Fibroblast of lung (primary cell): ENCODE results near the gene UGT1A1. TPM values are rescaled to one million over a fixed set of nuclear protein-coding genes. Genes with fewer than 3 reads are reported as not detected.

Experiments
- DNase-seq, 2 donors: peaks; one replicate each; pipeline versions ENCODE4 v3.0.0 to v3.0.0-alpha.2; 2010; ENCODE audit warnings: low read depth in 2 of 2
- H2AFZ ChIP-seq: 2 replicates; pipeline ENCODE4 v1.5.1; 2012; ENCODE audit warnings: low read length, control low read depth, inconsistent platforms
- H3K27ac ChIP-seq: 2 replicates; pipeline ENCODE4 v1.5.1; 2011; ENCODE audit warnings: low read length, control low read depth; ENCODE audit not compliant: insufficient read depth
- H3K27me3 ChIP-seq: 2 replicates; pipeline ENCODE4 v1.5.1; 2011; ENCODE audit warnings: mild to moderate bottlenecking, low read length; ENCODE audit not compliant: control insufficient read depth, insufficient read depth
- H3K36me3 ChIP-seq: 2 replicates; pipeline ENCODE4 v1.5.1; 2011; ENCODE audit warnings: low read length; ENCODE audit not compliant: control insufficient read depth, insufficient read depth
- H3K4me1 ChIP-seq: 2 replicates; pipeline ENCODE4 v1.5.1; 2011; ENCODE audit warnings: low read length; ENCODE audit not compliant: control insufficient read depth, insufficient read depth; ENCODE audit errors: extremely low read depth
- H3K4me2 ChIP-seq: 2 replicates; pipeline ENCODE4 v1.5.1; 2011; ENCODE audit warnings: low read length, control low read depth; ENCODE audit not compliant: insufficient read depth; ENCODE audit errors: extremely low read depth
- H3K4me3 ChIP-seq, 4 experiments: fragments of 200-600 bp in 1 of 4; sonication (generic) in 1 of 4; replicated peaks in 1 of 4; 2 replicates each; pipeline ENCODE4 v1.5.1; 2011 to 2016; ENCODE audit warnings: low read length in 4 of 4, low read depth in 3 of 4, mild to moderate bottlenecking in 3 of 4, control low read depth in 2 of 4, inconsistent platforms in 1 of 4, mixed read lengths in 1 of 4; ENCODE audit not compliant: insufficient read depth in 1 of 4; ENCODE audit errors: control extremely low read depth in 1 of 4
- H3K79me2 ChIP-seq: 2 replicates; pipeline ENCODE4 v1.5.1; 2012; ENCODE audit warnings: mild to moderate bottlenecking, low read length, inconsistent platforms; ENCODE audit not compliant: control insufficient read depth, insufficient read depth
- H3K9ac ChIP-seq: 2 replicates; pipeline ENCODE4 v1.5.1; 2011; ENCODE audit warnings: mild to moderate bottlenecking, low read length, control low read depth; ENCODE audit not compliant: insufficient read depth
- H3K9me3 ChIP-seq: 2 replicates; pipeline ENCODE4 v1.5.1; 2012; ENCODE audit warnings: low read depth, low read length; ENCODE audit not compliant: control insufficient read depth, insufficient read depth
- H4K20me1 ChIP-seq: 2 replicates; pipeline ENCODE4 v1.5.1; 2011; ENCODE audit warnings: low read length; ENCODE audit not compliant: control insufficient read depth, insufficient read depth; ENCODE audit errors: extremely low read depth
- EZH2 ChIP-seq: IDR thresholded peaks from 2 replicates; pipeline ENCODE4 v1.5.1; 2012; ENCODE audit warnings: low read length, control low read depth, mild to moderate bottlenecking; ENCODE audit errors: missing control alignments
- polyA plus RNA-seq, 2 donors: library from polyadenylated mRNA; depleted of rRNA in 1 of 2; stranded (reverse) in 1 of 2; unstranded in 1 of 2; fragments of >200 nt; gene quantifications; 2 replicates each; pipeline ENCODE4 v1.2.1, GENCODE V29; 2011 to 2012; ENCODE audit warnings: missing spikeins in 1 of 2
- total RNA-seq: library from RNA; depleted of rRNA; stranded (reverse); fragments of >200 nt; gene quantifications from 2 replicates; pipeline ENCODE4 v1.2.1, GENCODE V29; 2014
- TF ChIP-seq, protein P1 (sequence below), 2 donors: IDR thresholded peaks in 1 of 2; conservative IDR thresholded peaks in 1 of 2; 1 replicate in 1 of 2; 2 replicates in 1 of 2; pipeline ENCODE4 v1.5.1; 2011 to 2012; ENCODE audit warnings: low read length in 2 of 2, control low read depth in 1 of 2, inconsistent platforms in 1 of 2, low read depth in 1 of 2, mild to moderate bottlenecking in 1 of 2

Gene UGT1A1
- total and polyA plus RNA-seq, 2 donors (not counting 1 experiment from before 2014, with no cell fraction given), result not detected

DNA sequence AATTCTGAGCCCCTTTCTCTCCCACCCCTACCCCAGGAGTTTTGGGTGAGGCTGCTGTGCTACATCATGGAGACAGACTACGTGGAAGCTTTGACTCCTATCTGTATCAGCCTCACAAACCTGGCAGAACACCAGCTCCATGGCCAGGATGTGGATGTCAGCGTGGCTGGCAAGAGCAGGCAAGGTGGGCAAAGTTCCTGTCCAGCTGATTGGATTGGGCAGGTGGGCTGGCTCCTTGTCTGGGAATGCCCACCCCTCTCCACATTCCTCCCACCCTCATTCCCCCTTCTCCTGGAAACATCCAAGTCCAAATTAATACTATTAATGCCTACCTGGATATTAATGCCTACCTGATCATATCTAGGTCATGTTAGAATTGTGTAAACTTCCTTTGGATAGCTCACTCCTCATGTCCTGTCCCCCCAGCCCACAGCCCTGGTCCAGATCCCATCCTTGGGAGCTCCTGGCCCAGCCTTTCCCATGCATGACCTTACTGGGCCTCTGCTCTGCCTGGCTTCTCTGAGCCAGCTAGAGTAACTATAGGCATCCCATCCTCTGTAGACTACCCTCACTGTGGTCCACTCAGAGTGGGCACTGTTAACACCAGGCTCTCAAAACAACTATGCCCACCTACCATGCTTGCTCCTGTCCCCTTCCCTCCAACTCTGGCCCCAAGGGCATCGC lies 42.2 kb downstream of the UGT1A1 start:
- Histone ChIP-seq H3K27me3 (peaks cover 3% of the 10 kb centered on the region), H3K9me3 (no peaks in the 10 kb centered on the region), H4K20me1 (no peaks in the 10 kb centered on the region), H3K4me2 (no peak overlapping the region), H3K79me2 (no peaks in the 10 kb centered on the region), H3K4me1 (no peaks in the 10 kb centered on the region), H2AFZ (no peak overlapping the region), H3K4me3 (no peak overlapping the region), H3K36me3 (no peaks in the 10 kb centered on the region), H3K9ac (no peak overlapping the region), H3K27ac (no peak overlapping the region)
- TF ChIP-seq, protein P1, sequence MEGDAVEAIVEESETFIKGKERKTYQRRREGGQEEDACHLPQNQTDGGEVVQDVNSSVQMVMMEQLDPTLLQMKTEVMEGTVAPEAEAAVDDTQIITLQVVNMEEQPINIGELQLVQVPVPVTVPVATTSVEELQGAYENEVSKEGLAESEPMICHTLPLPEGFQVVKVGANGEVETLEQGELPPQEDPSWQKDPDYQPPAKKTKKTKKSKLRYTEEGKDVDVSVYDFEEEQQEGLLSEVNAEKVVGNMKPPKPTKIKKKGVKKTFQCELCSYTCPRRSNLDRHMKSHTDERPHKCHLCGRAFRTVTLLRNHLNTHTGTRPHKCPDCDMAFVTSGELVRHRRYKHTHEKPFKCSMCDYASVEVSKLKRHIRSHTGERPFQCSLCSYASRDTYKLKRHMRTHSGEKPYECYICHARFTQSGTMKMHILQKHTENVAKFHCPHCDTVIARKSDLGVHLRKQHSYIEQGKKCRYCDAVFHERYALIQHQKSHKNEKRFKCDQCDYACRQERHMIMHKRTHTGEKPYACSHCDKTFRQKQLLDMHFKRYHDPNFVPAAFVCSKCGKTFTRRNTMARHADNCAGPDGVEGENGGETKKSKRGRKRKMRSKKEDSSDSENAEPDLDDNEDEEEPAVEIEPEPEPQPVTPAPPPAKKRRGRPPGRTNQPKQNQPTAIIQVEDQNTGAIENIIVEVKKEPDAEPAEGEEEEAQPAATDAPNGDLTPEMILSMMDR (conservative IDR thresholded peaks at IDR 0.05 in 1 of 2, IDR thresholded peaks at IDR 0.05 in 1 of 2; ENCODE audit: low read depth in 1 of 2, low read length in 2 of 2), result no peak
- TF ChIP-seq EZH2, result no peak
- no peak for DNase-seq

DNA sequence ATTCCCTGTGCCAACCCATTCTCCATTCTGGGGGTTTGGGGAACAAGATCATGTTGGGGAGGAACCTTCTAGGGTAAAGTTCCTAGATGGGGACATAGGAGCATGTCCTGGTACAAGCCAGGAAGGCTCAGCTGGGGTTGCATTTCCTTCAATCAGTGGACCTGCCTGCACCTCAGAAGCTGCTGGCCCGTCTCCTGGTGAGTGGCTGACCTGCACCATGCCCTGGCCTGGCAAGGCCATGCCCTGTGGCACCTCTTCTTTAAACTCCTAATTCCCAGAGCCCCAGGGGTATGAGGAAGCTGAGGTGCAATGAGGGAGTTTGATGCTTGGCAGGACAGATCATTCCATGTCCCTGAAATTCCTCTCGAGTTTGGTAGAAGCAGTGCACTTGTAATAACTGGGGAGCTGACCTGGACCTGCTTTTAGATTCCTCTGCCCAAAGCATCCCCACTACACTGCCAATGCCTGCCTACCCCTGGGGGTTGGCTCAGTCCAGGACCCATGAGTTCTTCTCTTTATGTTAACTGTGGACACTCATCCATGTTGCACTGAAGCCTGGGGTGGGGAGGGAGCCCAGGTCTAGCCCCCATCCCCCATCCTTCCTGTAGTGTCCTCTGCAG lies 43.3 kb downstream of the UGT1A1 start:
- no peaks in the 10 kb centered on the region for H3K9me3 ChIP-seq
- no peaks in the 10 kb centered on the region for H4K20me1 ChIP-seq
- H3K36me3 ChIP-seq, result no peaks in the 10 kb centered on the region
- no peak overlapping the region for H2AFZ ChIP-seq
- no peak overlapping the region for H3K4me2 ChIP-seq
- no peaks in the 10 kb centered on the region for H3K4me1 ChIP-seq
- H3K27me3 ChIP-seq, result peaks cover 3% of the 10 kb centered on the region
- H3K4me3 ChIP-seq, result no peak overlapping the region
- no peaks in the 10 kb centered on the region for H3K79me2 ChIP-seq
- no peak overlapping the region for H3K9ac ChIP-seq
- no peak for DNase-seq
- H3K27ac ChIP-seq, result no peak overlapping the region
- TF ChIP-seq EZH2, result no peak
- TF ChIP-seq, protein P1 (conservative IDR thresholded peaks at IDR 0.05 in 1 of 2, IDR thresholded peaks at IDR 0.05 in 1 of 2; ENCODE audit: low read depth in 1 of 2, low read length in 2 of 2), result no peak

DNA sequence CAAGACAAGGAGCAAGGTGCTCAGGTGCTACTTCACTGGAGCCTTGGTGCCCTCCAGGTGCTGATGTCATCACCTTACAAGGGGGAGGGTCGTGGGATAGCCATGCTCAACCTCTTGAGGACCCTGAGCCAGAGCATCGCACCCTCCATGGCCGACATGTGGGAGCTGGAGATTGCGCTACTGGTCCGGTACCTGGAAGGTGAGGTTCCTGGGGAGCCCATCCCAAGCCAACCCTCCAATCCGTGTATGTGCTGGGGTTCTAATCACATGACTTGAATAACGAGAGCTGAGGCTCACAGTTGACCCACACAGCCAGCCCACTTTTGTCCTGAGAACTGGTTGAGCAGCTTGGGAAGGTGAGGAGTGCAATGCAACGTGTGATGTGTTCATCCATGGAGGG lies 43.9 kb downstream of the UGT1A1 start:
- DNase-seq, result no peak
- Histone ChIP-seq H3K27ac (no peak overlapping the region), H3K36me3 (no peaks in the 10 kb centered on the region), H2AFZ (no peak overlapping the region), H3K27me3 (peaks cover 3% of the 10 kb centered on the region), H3K4me1 (no peaks in the 10 kb centered on the region), H3K9me3 (no peaks in the 10 kb centered on the region), H3K9ac (no peak overlapping the region), H3K79me2 (no peaks in the 10 kb centered on the region), H3K4me2 (no peak overlapping the region), H3K4me3 (no peak overlapping the region), H4K20me1 (no peaks in the 10 kb centered on the region)
- no peak for TF ChIP-seq EZH2
- TF ChIP-seq, protein P1 (conservative IDR thresholded peaks at IDR 0.05 in 1 of 2, IDR thresholded peaks at IDR 0.05 in 1 of 2; ENCODE audit: low read depth in 1 of 2, low read length in 2 of 2), result no peak
